Islet precursor cell (in vitro differentiated cells): ENCODE results near the gene NUAK2.
"Not testable (repeated sequence)": the region's sequence is repeated elsewhere in the genome, so short reads cannot be mapped to it uniquely, and the experiment has no call there.

Experiments
- DNase-seq: peaks from one replicate; pipeline ENCODE4 v3.0.0-alpha.2; 2018

The NUAK2 gene

GRCh38 chr1:205317311-205317917, 4.1 kb downstream of the NUAK2 start:
- DNase-seq: no peak

GRCh38 chr1:205316161-205316566, 5.4 kb downstream of the NUAK2 start:
- no peak for DNase-seq

- no peak for DNase-seq
Observed at GRCh38 chr1:205315008-205315618, 6.4 kb downstream of the NUAK2 start.

GRCh38 chr1:205313563-205314308, 7.8 kb downstream of the NUAK2 start:
- peak; percentile 90 for DNase-seq

- DNase-seq: no peak
Observed at GRCh38 chr1:205312866-205313562, 8.5 kb downstream of the NUAK2 start.

- DNase-seq: no peak
Observed at GRCh38 chr1:205310976-205311704, 10.4 kb downstream of the NUAK2 start.

GRCh38 chr1:205309741-205310140, 11.8 kb downstream of the NUAK2 start:
- DNase-seq: no peak

GRCh38 chr1:205306929-205307566, 14.5 kb downstream of the NUAK2 start:
- DNase-seq: no peak

GRCh38 chr1:205304695-205305070, 16.9 kb downstream of the NUAK2 start:
- no peak for DNase-seq

- DNase-seq: no peak
Observed at GRCh38 chr1:205304046-205304694, 17.4 kb downstream of the NUAK2 start.

- no peak for DNase-seq
Observed at GRCh38 chr1:205303247-205303888, 18.2 kb downstream of the NUAK2 start.

GRCh38 chr1:205301842-205302588, 19.5 kb downstream of the NUAK2 start:
- DNase-seq: no peak

GRCh38 chr1:205301205-205301821, 20.2 kb downstream of the NUAK2 start:
- peak; percentile 99 for DNase-seq

GRCh38 chr1:205300149-205300548, 21.4 kb downstream of the NUAK2 start:
- no peak for DNase-seq

GRCh38 chr1:205298191-205298994, 23.2 kb downstream of the NUAK2 start:
- DNase-seq: peak; percentile 99

GRCh38 chr1:205297546-205298177, 23.9 kb downstream of the NUAK2 start:
- DNase-seq: not testable (repeated sequence)

- no peak for DNase-seq
Observed at GRCh38 chr1:205296154-205296553, 25.4 kb downstream of the NUAK2 start.

- DNase-seq: peak; percentile 73
Observed at GRCh38 chr1:205294934-205295333, 26.6 kb downstream of the NUAK2 start.
